Cardiac septum (tissue), 1 donor: ENCODE measurements around the gene PTMS. TPM values are rescaled to one million over a fixed set of nuclear protein-coding genes. Genes with fewer than 3 reads are reported as not detected.

ENCODE experiments used
- DNase-seq: peaks from one replicate; pipeline ENCODE4 v3.0.0-alpha.2; 2020; ENCODE audit warnings: low spot score
- intact Hi-C: fragments of 100-400 bp; cut with DNase I; formaldehyde crosslinking; loops from one replicate; pipeline ENCODE4 v1.14.0; 2022
- total RNA-seq: library from RNA; stranded (reverse); fragmentation: NEBNext Ultra II Directional; extraction: Animal tissue kit (Norgen Biotek cat#: 25700); gene quantifications from one replicate; pipeline ENCODE4 v1.2.1, GENCODE V29; 2021
- donor health status: DM: no; HTN: no; CAD: no.

PTMS gene
- total RNA-seq, 1 donor from 2014 or later = 234 TPM

DNA sequence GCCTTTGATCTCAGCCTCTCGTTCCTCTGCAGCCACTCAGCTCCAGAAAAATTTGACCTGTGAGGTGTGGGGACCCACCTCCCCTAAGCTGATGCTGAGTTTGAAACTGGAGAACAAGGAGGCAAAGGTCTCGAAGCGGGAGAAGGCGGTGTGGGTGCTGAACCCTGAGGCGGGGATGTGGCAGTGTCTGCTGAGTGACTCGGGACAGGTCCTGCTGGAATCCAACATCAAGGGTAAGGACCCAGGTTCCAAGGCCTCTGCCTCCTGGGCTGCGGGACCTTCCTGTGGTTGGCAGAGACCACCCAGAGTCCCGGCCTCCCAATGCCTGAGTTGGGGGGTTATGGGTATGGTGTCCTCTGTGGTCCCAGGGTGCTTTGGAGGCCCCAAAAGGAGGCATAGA is 50.9 kb downstream of the PTMS start:
- intact Hi-C loops = no loop called here
- DNase-seq = no peak

DNA sequence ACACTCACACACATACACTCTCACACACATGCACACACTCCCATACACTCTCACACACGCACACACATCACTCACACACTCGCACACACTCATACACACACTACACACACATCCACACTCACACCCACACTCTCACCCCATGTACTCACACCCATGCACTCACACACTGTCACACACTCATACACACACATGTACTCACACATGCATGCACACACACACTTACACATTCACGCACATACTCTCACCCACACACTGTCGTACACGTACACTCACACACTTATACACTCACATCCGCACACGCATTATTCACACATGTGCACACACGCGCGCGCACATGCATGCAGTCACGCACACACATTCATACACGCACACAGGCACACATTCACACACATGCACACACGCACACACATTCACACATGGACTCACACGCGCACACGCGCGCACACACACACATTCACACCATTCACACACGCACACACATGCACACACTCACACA is 51.5 kb downstream of the PTMS start:
- intact Hi-C loops = no loop called here
- DNase-seq = no peak

DNA sequence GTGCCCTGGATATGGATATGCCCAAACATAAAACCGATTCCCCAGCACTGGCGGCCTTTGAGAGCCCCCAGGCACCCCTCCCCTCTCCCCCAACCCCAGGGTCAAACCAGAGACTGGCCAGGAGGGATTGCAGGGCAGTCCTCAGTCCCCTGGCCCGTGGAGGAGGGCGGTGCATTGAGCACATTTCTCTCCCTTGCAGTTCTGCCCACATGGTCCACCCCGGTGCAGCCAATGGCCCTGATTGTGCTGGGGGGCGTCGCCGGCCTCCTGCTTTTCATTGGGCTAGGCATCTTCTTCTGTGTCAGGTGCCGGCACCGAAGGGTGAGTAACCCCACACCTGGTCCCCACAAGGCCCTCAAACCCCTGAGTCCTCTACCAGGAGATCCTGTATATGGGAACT is 52.1 kb downstream of the PTMS start:
- no peak for DNase-seq
- intact Hi-C loops = no loop called here

DNA sequence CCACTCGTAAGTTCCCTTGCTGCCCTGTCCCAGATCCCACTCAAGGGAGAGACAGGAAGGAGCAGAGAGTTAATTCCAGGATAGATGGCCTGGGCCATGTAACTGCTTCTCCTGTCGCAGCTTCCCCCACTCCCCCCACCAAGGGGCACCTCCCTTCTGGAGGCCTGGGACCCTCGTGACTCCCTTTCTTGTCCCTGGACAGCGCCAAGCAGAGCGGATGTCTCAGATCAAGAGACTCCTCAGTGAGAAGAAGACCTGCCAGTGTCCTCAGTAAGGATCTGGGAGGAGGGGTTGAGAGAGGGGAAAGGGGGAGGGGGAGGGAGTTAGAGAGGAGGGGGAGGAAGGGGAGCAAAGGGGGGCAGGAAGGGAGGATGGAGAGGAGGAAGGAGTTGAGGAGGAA is 52.5 kb downstream of the PTMS start:
- intact Hi-C loops = no loop called here
- no peak for DNase-seq

DNA sequence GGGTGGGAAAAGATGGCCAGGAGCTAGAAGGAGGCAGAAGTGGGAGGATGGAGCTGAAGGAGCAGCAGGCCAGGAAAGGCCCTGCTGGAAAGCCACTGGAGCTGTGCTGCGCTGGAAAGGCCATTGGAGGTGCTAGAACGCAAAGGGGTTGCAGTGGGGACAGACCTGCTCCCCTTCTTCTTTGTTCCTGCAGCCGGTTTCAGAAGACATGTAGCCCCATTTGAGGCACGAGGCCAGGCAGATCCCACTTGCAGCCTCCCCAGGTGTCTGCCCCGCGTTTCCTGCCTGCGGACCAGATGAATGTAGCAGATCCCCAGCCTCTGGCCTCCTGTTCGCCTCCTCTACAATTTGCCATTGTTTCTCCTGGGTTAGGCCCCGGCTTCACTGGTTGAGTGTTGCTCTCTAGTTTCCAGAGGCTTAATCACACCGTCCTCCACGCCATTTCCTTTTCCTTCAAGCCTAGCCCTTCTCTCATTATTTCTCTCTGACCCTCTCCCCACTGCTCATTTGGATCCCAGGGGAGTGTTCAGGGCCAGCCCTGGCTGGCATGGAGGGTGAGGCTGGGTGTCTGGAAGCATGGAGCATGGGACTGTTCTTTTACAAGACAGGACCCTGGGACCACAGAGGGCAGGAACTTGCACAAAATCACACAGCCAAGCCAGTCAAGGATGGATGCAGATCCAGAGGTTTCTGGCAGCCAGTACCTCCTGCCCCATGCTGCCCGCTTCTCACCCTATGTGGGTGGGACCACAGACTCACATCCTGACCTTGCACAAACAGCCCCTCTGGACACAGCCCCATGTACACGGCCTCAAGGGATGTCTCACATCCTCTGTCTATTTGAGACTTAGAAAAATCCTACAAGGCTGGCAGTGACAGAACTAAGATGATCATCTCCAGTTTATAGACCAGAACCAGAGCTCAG is 53.2 kb downstream of the PTMS start:
- intact Hi-C loops = no loop called here
- no peak for DNase-seq

DNA sequence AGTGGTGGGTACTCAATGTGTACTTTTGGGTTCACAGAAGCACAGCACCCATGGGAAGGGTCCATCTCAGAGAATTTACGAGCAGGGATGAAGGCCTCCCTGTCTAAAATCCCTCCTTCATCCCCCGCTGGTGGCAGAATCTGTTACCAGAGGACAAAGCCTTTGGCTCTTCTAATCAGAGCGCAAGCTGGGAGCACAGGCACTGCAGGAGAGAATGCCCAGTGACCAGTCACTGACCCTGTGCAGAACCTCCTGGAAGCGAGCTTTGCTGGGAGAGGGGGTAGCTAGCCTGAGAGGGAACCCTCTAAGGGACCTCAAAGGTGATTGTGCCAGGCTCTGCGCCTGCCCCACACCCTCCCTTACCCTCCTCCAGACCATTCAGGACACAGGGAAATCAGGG is 54.0 kb downstream of the PTMS start:
- DNase-seq = no peak
- intact Hi-C loops = no loop called here

Other genes starting within 250 kb of the PTMS start
- gene GAPDH, start 231.8 kb upstream of the PTMS start, total RNA-seq = 4,827 TPM
- gene IFFO1, start 210.3 kb upstream of the PTMS start, total RNA-seq = 24.8 TPM
- 18.5 TPM for gene NOP2, start 198.1 kb upstream of the PTMS start, total RNA-seq
- 186 TPM for gene CHD4, start 159.0 kb upstream of the PTMS start, total RNA-seq
- gene LPAR5, start 130.4 kb upstream of the PTMS start, total RNA-seq = 2.6 TPM
- gene ACRBP, start 118.9 kb upstream of the PTMS start, total RNA-seq = 1.6 TPM
- 20.6 TPM for gene ING4, start 103.2 kb upstream of the PTMS start, total RNA-seq
- gene ZNF384, start 77.0 kb upstream of the PTMS start, total RNA-seq = 32.7 TPM
- 0.40 TPM for gene PIANP, start 65.5 kb upstream of the PTMS start, total RNA-seq
- gene COPS7A, start 42.3 kb upstream of the PTMS start, total RNA-seq = 64.7 TPM
- 135 TPM for gene MLF2, start 13.2 kb upstream of the PTMS start, total RNA-seq
- 0.57 TPM for gene LAG3, start 6.2 kb downstream of the PTMS start, total RNA-seq
- gene CD4, start 23.2 kb downstream of the PTMS start, total RNA-seq = 3.8 TPM
- gene GPR162, start 55.5 kb downstream of the PTMS start, total RNA-seq = 5.7 TPM
- 25.7 TPM for gene P3H3, start 62.0 kb downstream of the PTMS start, total RNA-seq
- 9.7 TPM for gene GNB3, start 74.6 kb downstream of the PTMS start, total RNA-seq
- gene CDCA3, start 84.9 kb downstream of the PTMS start, total RNA-seq = 0.65 TPM
- 83.5 TPM for gene USP5, start 85.8 kb downstream of the PTMS start, total RNA-seq
- 657 TPM for gene TPI1, start 101.2 kb downstream of the PTMS start, total RNA-seq
- 4.5 TPM for gene SPSB2, start 106.9 kb downstream of the PTMS start, total RNA-seq
- gene LRRC23, start 138.5 kb downstream of the PTMS start, total RNA-seq = 13.3 TPM
- gene ENO2, start 148.2 kb downstream of the PTMS start, total RNA-seq = 29.7 TPM
- 76.9 TPM for gene ATN1, start 161.6 kb downstream of the PTMS start, total RNA-seq
- gene RNU7-1, start 177.5 kb downstream of the PTMS start, total RNA-seq = not detected
- 162 TPM for gene C12orf57, start 177.7 kb downstream of the PTMS start, total RNA-seq
- 7.0 TPM for gene PTPN6, start 185.0 kb downstream of the PTMS start, total RNA-seq
- gene PHB2, start 204.3 kb downstream of the PTMS start, total RNA-seq = 125 TPM
- 32.7 TPM for gene EMG1, start 204.6 kb downstream of the PTMS start, total RNA-seq